GM12874 (cell line): ENCODE data around the gene SLC48A1.

Source experiments
- CTCF ChIP-seq: IDR thresholded peaks from 2 replicates; pipeline ENCODE4 v1.5.1; 2011; ENCODE audit warnings: low read depth, mild to moderate bottlenecking, control low read depth, low read length, moderate library complexity; ENCODE audit not compliant: insufficient read depth

Gene SLC48A1

GRCh38 chr12:47793015-47793681 is 20.1 kb downstream of the SLC48A1 start:
- TF ChIP-seq CTCF: no peak

GRCh38 chr12:47794679-47795078 is 21.6 kb downstream of the SLC48A1 start:
- TF ChIP-seq CTCF: no peak

GRCh38 chr12:47795121-47795813 is 22.2 kb downstream of the SLC48A1 start:
- TF ChIP-seq CTCF: no peak

GRCh38 chr12:47795814-47796411 is 22.9 kb downstream of the SLC48A1 start:
- no peak for TF ChIP-seq CTCF

GRCh38 chr12:47797441-47797840 is 24.4 kb downstream of the SLC48A1 start:
- peak; percentile 68 for TF ChIP-seq CTCF

- TF ChIP-seq CTCF: no peak
Measured at GRCh38 chr12:47798382-47798948, 25.4 kb downstream of the SLC48A1 start.

- no peak for TF ChIP-seq CTCF
Measured at GRCh38 chr12:47799357-47799955, 26.4 kb downstream of the SLC48A1 start.
